Stimulated activated CD8-positive, alpha-beta memory T cell treated with anti-CD3 and anti-CD28 coated beads, Interleukin-7, amount 100 ng/mL, for 48 hours (primary cell): ENCODE measurements around the gene SERPINB6.
"Not testable (repeated sequence)": the region's sequence is repeated elsewhere in the genome, so short reads cannot be mapped to it uniquely, and the experiment has no call there.

Experiments
- DNase-seq, 2 donors: peaks; one replicate each; pipeline ENCODE4 v3.0.0-alpha.2; 2020; ENCODE audit warnings: low read depth in 1 of 2; ENCODE audit errors: extremely low read depth in 1 of 2

Gene SERPINB6

GRCh38 chr6:2917065-2917464 lies 54.3 kb downstream of the SERPINB6 start:
- DNase-seq, result no peak

GRCh38 chr6:2916158-2916925 lies 55.0 kb downstream of the SERPINB6 start:
- no peak for DNase-seq

- DNase-seq, result no peak
These were observed 56.2 kb downstream of the SERPINB6 start for GRCh38 chr6:2915150-2915549.

- no peak for DNase-seq
These were observed 57.1 kb downstream of the SERPINB6 start for GRCh38 chr6:2914318-2914660.

GRCh38 chr6:2913621-2914317 lies 57.6 kb downstream of the SERPINB6 start:
- DNase-seq, result no peak

GRCh38 chr6:2911171-2911570 lies 60.2 kb downstream of the SERPINB6 start:
- no peak for DNase-seq

GRCh38 chr6:2909718-2910117 lies 61.6 kb downstream of the SERPINB6 start:
- no peak for DNase-seq

- not testable (repeated sequence) for DNase-seq
These were observed 62.2 kb downstream of the SERPINB6 start for GRCh38 chr6:2909051-2909606.

- DNase-seq, result not testable (repeated sequence)
These were observed 62.9 kb downstream of the SERPINB6 start for GRCh38 chr6:2908516-2908915.

- DNase-seq, result not testable (repeated sequence)
These were observed 67.8 kb downstream of the SERPINB6 start for GRCh38 chr6:2903411-2904185.

GRCh38 chr6:2901645-2902502 lies 69.5 kb downstream of the SERPINB6 start:
- not testable (repeated sequence) for DNase-seq

GRCh38 chr6:2900821-2901644 lies 70.3 kb downstream of the SERPINB6 start:
- no peak for DNase-seq

- no peak for DNase-seq
These were observed 71.1 kb downstream of the SERPINB6 start for GRCh38 chr6:2900221-2900807.

GRCh38 chr6:2899596-2899995 lies 71.8 kb downstream of the SERPINB6 start:
- DNase-seq, result no peak
